Measurements from ENCODE around the gene ATM.

- TF ChIP-seq CTCF (IDR thresholded peaks at IDR 0.05) (no peak), POLR2A (IDR thresholded peaks at IDR 0.05) (no peak)
Measured at GRCh38 chr11:108368134-108368533, 145.3 kb downstream of the ATM start.
